ENCODE results near the gene DMXL1.

DNA sequence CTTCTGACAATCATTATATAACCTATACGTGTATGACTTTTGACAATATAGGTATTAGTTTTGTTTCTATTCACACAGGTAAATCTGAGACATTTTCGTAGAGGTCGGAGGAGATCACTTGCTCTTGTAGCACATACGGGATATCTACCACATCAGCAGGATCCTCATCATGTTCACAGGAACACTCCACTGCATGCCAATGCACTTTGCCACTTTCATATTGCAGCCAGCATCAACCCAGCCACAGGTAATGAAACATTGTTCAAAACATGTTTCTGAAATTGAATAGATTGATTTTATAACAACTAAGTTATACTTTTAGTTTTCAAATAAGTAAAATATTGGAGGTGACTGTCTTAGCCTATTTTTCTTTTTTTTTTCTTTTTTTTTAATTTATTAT lies 50.0 kb downstream of the DMXL1 start:
- TF ChIP-seq, protein P1, sequence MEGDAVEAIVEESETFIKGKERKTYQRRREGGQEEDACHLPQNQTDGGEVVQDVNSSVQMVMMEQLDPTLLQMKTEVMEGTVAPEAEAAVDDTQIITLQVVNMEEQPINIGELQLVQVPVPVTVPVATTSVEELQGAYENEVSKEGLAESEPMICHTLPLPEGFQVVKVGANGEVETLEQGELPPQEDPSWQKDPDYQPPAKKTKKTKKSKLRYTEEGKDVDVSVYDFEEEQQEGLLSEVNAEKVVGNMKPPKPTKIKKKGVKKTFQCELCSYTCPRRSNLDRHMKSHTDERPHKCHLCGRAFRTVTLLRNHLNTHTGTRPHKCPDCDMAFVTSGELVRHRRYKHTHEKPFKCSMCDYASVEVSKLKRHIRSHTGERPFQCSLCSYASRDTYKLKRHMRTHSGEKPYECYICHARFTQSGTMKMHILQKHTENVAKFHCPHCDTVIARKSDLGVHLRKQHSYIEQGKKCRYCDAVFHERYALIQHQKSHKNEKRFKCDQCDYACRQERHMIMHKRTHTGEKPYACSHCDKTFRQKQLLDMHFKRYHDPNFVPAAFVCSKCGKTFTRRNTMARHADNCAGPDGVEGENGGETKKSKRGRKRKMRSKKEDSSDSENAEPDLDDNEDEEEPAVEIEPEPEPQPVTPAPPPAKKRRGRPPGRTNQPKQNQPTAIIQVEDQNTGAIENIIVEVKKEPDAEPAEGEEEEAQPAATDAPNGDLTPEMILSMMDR (IDR thresholded peaks at IDR 0.05), result no peak
- TF ChIP-seq POLR2A (IDR thresholded peaks at IDR 0.05) (no peak), POLR2AphosphoS5 (IDR thresholded peaks at IDR 0.05) (no peak), EP300 (IDR thresholded peaks at IDR 0.05) (no peak)
